ENCODE data around the gene NFATC1. TPM values are rescaled to one million over a fixed set of nuclear protein-coding genes. Genes with fewer than 3 reads are reported as not detected.

The NFATC1 gene
- total RNA-seq, 6 experiments from 2014 or later: 0.57 to 2.0 (median 0.89) TPM

GRCh38 chr18:79371561-79372121, 24.1 kb upstream of the NFATC1 start:
- Mint-ChIP-seq H3K4me3 (no peak overlapping the region), H3K9me3 (no peaks in the 10 kb centered on the region), H3K27ac (no peak overlapping the region), H3K36me3 (ENCODE audit: low read depth) (peaks cover 3% of the 10 kb centered on the region; the same call in 1 of the 2 replicates), H3K27me3 (ENCODE audit: insufficient read depth) (no peaks in the 10 kb centered on the region), H3K4me1 (ENCODE audit: low read depth) (peaks cover 1% of the 10 kb centered on the region; the same call in 1 of the 2 replicates)
- TF ChIP-seq CTCF (IDR thresholded peaks at IDR 0.05): no peak
- DNase-seq: no peak

- TF ChIP-seq CTCF (IDR thresholded peaks at IDR 0.05): no peak
- Mint-ChIP-seq H3K36me3 (ENCODE audit: low read depth) (peaks cover 3% of the 10 kb centered on the region; the same call in 1 of the 2 replicates), H3K4me3 (no peak overlapping the region), H3K27me3 (ENCODE audit: insufficient read depth) (no peaks in the 10 kb centered on the region), H3K9me3 (no peaks in the 10 kb centered on the region), H3K4me1 (ENCODE audit: low read depth) (no peaks in the 10 kb centered on the region), H3K27ac (no peak overlapping the region)
- no peak for DNase-seq
Observed at GRCh38 chr18:79372461-79372860, 23.3 kb upstream of the NFATC1 start.

- Mint-ChIP-seq H3K27ac (no peak overlapping the region), H3K4me1 (ENCODE audit: low read depth) (no peaks in the 10 kb centered on the region), H3K4me3 (no peak overlapping the region), H3K9me3 (no peaks in the 10 kb centered on the region), H3K36me3 (ENCODE audit: low read depth) (peaks cover 3% of the 10 kb centered on the region; the same call in 1 of the 2 replicates), H3K27me3 (ENCODE audit: insufficient read depth) (no peaks in the 10 kb centered on the region)
- no peak for TF ChIP-seq CTCF (IDR thresholded peaks at IDR 0.05)
- no peak for DNase-seq
Observed at GRCh38 chr18:79372991-79373390, 22.7 kb upstream of the NFATC1 start.

- no peak for TF ChIP-seq CTCF (IDR thresholded peaks at IDR 0.05)
- no peak overlapping the region for H3K4me3 Mint-ChIP-seq
- H3K27ac Mint-ChIP-seq: no peak overlapping the region
- no peaks in the 10 kb centered on the region for H3K27me3 Mint-ChIP-seq (ENCODE audit: insufficient read depth)
- peaks cover 2% of the 10 kb centered on the region; the same call in 1 of the 2 replicates for H3K36me3 Mint-ChIP-seq (ENCODE audit: low read depth)
- H3K4me1 Mint-ChIP-seq (ENCODE audit: low read depth): no peaks in the 10 kb centered on the region
- no peaks in the 10 kb centered on the region for H3K9me3 Mint-ChIP-seq
- no peak for DNase-seq
Observed at GRCh38 chr18:79373736-79374135, 22.0 kb upstream of the NFATC1 start.

- no peak for DNase-seq
- no peaks in the 10 kb centered on the region for H3K27me3 Mint-ChIP-seq (ENCODE audit: insufficient read depth)
Observed at GRCh38 chr18:79374408-79375171, 21.1 kb upstream of the NFATC1 start.

More at GRCh38 chr18:79374408-79375171, 21.1 kb upstream of the NFATC1 start:
- Mint-ChIP-seq H3K4me1 (ENCODE audit: low read depth) (no peaks in the 10 kb centered on the region), H3K36me3 (ENCODE audit: low read depth) (no peaks in the 10 kb centered on the region), H3K4me3 (no peak overlapping the region), H3K9me3 (no peaks in the 10 kb centered on the region), H3K27ac (no peak overlapping the region)
- no peak for TF ChIP-seq CTCF (IDR thresholded peaks at IDR 0.05)

All from HFFc6 (cell line).